Dedifferentiated amniotic fluid mesenchymal stem cell (primary cell): ENCODE data around the gene ADH5.
"Not testable (repeated sequence)": the region's sequence is repeated elsewhere in the genome, so short reads cannot be mapped to it uniquely, and the experiment has no call there.

ENCODE experiments used
- DNase-seq: peaks from one replicate; pipeline ENCODE4 v3.0.0-alpha.2; 2016; ENCODE audit errors: extremely low spot score

The ADH5 gene

DNA sequence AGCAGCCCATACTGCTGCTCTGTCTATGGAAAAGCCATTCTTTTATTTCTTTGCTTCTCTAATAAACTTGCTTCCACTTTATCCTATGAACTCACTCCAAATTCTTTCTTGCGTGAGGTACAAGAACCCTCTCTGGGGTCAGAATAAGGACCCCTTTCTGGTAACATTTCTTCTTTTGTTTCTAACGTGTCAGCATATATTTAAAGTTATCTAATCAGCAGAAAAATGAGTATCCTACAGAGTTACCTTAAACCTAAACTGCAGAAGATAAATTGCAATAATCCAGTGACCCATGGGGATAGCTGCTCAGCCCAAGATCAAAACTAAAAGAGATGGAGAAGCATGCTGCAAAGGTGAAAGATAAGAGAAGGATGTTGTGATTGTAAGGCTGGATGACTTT lies 4.0 kb downstream of the ADH5 start:
- no peak for DNase-seq

DNA sequence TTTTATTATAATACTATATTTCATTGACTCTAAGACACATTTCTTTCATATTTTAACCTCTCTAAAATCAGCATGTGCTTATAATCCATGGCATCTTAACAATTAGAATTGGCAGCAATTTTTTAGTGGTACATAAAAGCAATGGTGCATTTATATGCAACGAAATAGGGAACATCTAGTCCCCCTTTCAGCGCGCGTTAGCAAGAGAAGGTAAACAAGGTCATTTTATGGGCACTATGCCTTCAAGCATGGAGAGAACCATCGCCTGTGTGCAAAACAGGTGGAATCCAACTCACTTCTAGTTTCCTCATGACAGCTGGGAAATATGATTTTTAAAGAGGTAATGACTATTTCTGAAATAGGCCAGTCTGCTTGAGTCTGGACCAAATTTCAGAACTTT lies 6.4 kb downstream of the ADH5 start:
- DNase-seq = no peak

DNA sequence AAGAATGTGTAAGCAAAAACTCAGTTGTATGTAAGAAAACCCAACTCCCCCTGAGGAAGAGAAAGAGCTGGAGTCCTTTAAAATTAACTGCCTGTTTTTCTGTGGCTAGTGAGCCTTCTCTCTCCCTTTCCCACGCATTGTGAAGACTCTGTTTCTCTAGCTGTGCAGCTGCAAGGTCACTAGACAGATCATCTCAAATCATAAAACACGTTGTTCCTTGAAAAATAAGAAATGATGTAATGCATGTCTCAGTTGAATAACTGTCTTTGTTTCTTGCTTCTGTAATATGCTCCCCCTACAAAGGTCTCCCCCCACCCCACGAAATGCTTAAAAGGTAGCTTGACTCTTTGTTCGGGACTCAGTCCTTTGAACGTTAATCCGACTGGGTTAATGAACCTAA lies 7.7 kb downstream of the ADH5 start:
- DNase-seq = not testable (repeated sequence)

DNA sequence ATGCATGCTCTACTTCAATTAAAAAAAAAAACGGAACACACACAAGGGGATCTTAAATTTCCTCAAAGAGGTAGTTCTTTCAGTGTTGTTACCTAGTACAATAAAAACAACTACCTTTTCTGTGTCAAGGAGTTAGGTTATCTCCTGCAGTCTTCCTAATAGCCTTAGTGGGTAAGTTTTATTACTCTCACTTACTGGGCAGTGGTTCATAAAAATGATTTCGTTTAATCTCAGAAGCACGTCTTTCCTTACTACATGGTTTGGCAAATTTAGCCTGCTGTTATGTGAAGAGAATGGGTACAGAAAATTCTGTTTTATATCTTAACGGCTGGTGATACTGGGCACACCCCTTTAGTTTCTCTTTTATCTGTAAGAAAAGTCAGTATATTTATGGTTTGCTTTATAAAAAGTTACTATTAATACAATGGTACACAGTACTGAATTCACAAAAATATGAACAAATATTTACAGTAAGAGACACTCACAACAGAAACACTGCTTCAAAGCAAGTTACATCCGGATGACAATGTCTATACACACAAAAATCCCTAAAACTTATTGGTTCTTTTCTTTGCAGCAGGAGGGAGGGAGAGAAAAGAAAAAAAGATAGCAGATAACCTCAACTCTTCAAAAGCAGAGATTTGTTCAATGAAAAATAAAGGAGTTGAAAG lies 8.8 kb downstream of the ADH5 start:
- no peak for DNase-seq

DNA sequence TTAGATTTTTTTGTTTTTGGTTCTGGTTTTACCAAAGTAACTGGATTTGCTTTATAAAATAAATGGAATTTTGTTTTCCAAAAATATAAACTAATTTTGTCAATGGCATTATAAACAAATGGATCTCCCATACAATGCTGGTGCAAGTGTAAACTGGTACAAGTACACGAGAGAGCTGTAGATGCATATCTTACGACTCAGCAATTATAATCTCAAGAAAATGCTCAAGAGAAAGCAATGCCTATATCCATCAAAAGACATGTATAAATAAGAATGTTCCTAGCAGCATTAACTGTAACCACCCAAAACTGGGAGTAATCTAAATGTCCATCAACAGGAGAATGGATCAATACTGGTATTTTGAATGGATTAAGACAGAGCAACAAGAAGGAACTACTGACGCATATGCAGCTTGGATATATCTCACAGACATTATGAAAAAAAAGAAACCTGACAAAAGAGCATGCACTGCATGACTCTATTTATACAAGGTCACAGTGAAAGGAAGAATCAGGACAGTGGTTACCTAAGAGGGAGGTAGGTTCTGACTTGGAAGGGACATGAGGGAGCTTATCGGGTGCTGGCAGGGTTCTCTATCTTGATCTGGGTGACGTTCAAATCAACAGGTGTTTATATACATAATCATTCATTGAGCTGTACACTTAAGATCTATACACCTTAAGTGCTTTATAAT lies 9.5 kb downstream of the ADH5 start:
- DNase-seq = no peak

DNA sequence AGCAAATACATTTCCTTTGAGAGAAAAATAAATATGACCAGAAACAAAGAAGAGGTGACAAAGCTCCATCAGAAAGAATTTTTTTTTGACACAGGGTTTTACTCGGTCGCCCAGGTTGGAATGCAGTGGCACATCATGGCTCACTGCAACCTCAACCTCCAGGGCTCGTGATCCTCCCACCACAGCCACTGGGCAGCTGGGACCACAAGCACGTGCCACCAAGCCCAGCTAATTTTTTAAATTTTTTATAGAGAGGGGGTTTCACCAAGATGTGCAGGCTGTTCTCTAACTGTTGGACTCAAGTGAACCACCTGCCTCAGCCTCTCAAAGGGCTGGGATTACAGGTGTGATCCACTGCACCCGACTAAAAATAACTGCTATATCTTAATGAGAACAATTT lies 10.3 kb downstream of the ADH5 start:
- no peak for DNase-seq

DNA sequence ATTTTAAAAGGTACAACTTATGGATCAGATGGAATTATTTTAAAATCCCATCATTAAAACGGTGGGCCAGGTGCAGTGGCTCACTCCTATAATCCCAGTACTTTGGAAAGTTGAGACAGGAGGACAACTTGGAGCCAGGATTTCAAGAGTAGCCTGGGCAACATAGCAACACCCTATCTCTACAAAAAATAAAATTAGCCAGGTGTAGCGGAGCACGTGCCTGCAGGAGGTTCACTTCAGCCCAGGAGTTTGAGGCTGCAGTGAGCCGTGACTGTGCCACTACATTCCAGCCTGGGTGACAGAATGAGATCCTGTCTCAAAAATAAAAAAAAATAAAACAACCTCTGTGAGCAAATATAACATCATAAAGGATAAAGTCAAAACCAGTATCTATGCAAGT lies 11.4 kb downstream of the ADH5 start:
- no peak for DNase-seq

DNA sequence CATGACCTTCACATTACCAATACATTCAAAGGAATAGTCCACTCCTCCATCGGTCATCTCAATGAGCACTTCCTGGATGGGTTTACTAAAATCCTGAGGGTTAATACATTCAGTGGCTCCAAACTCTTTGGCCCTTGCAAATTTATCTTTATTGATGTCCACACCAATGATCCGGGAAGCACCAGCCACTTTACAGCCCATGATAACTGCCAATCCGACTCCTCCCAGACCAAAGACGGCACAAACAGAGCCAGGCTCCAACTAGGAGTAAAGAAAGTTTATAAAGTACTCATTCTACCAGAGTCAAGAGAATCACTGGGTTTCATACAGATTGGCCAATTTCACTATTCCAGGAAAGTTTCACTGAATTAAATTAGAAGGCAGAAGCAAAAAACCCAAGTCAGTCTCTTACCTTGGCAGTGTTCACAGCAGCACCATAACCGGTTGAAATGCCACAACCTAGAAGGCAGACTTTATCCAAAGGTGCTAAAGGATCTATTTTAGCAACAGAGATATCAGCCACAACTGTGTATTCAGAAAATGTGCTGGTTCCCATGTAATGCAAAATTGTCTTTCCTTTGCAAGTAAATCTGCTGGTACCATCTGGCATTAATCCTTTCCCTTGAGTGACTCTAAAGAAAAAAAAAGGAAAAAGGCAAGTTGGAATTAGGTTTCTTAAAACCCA lies 12.2 kb downstream of the ADH5 start:
- DNase-seq = no peak

DNA sequence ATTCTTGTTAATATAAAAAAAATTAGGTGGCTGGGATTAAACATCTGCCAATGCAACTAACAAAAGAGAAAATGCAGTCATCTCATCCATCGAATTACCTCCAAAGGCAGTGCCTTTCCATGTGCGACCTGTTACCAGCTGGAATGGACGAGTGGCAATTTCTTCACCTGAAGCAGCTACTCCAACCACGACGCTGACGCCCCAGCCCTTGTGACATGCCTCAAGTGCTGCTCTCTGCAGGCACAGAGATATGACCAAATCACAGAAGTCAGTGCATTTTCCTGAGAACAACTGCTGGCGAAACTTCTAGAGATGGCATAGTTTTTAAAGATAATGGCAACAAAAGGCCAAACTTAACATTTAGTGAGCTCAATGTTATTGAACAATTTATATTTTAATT lies 13.8 kb downstream of the ADH5 start:
- no peak for DNase-seq

DNA sequence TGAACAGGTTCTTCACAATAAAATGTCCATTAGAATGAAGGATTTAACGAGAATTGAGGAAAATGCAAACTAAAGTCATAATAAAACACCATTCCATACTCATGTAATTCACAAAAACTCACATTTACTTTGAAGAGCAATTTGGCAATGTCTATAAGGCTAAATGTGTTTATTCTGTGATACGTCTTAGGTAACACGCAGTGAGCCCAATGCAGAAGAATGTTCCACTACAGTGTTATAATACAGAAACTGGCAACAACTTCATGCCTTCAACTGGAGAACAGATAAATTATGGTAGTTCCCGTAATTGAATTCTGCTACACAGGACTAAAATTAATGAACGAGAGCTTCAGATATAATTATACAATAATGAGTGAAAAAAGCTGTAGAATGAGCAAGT lies 17.4 kb downstream of the ADH5 start:
- no peak for DNase-seq

DNA sequence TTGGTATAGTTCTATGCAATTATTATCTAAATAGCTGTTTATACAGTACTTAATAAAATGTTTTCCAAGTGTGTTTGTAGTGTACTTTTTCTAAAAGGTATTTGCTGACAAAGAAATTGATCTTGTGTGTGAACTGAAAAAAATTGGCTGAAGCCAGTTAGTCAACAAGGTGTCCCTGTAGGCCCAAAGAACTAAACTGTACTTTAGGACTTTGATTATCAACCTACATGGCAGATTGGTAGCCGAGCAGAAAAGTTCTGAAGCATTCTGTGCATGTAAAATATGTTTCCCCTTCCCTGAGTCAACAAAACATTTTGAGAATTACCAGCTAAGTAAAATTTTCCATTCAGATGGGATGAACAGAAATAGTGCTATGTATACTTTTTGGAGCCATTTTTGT lies 21.0 kb downstream of the ADH5 start:
- no peak for DNase-seq

DNA sequence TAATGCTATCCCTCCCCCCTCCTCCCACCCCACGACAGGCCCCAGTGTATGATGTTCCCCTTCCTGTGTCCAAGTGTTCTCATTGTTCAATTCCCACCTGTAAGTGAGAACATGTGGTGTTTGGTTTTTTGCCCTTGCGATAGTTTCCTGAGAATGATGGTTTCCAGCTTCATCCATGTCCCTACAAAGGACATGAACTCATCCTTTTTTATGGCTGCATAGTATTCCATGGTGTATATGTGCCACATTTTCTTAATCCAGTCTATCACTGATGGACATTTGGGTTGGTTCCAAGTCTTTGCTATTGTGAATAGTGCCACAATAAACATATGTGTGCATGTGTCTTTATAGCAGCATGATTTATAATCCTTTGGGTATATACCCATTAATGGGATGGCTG lies 23.1 kb downstream of the ADH5 start:
- not testable (repeated sequence) for DNase-seq

DNA sequence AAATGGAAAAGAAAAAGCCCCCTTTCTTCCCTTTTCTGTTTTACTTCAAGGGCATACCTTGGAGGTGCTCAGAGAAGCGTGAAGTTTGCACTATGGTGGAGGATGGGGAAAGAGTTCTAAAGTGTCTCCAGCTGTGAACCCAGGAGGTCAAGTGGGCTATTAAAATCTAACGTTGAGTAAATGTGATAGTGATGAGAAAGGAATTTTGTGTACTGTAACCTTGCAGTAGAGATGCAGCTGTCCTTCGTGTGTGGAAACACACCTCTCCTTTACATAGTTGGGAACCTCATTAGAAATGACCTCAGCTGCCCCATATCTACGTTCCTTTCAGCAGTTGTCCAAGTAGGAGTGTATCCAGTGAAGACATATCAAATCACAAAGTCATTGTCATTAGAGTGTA lies 26.5 kb downstream of the ADH5 start:
- DNase-seq = no peak

DNA sequence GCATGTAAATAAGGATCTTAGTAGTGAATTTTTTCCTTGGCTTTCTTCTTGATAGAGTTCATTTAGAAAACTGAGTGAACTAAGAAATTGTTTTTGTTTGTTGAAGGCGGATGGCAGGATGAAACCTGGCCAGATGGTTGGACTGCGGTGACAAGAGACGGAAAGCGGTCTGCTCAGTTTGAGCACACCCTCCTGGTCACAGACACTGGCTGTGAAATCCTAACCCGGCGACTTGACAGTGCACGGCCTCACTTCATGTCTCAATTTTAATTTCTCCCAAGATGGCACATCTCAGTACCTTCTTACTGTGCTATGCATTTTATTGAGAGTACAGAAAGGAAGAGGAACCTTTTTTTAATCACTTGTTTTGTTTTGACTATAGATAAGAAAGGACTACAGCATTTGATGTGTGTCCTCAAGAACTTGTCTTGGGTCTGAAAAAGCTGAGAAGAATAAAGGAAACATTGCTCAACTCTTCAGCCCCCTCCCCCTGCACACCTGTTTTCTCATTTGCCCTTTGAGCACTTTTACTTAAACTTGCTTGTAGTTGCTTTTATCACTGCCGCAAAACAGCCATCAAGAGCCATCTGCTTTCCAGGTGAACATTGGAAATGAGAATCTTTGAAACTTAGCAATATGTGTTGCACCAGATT lies 27.4 kb downstream of the ADH5 start:
- no peak for DNase-seq

DNA sequence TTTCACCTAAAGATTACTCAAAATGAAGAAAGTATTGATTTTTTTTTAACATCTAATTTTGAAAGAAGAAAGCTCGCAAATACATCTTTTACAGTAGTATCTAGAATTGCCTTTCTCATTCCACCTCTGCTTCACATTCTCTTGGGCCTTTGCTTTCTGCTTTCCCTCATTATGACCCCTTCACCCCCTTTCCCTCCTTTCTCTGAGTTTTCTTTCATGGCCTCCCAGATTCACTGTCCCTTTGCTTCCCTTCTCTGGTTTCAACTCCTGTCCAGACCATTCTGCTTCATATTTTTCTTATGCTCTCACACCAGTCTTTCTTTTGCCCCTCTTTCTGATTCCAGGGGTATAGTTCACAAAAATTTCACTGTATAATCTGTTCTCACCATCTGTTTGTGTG lies 29.0 kb downstream of the ADH5 start:
- DNase-seq = no peak

DNA sequence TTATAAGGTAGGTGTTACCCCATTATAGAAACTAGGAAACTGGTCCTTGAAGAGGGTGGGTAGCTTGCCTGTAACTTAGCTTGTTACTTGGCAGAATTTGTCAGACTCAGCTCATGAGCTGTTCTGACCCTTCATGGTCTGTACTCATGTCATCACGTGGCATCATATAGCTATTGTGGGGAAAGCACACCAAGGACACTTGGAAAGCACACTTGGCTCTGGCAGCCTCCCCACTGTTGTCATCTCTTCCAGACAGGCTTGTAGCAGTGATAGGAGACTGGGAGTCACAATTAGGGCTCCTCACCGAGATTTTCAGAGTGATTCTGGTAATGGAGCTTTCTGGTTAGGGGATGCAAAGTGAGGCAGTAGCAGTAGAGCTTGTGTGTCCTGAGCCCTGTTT lies 30.4 kb downstream of the ADH5 start:
- DNase-seq = no peak

DNA sequence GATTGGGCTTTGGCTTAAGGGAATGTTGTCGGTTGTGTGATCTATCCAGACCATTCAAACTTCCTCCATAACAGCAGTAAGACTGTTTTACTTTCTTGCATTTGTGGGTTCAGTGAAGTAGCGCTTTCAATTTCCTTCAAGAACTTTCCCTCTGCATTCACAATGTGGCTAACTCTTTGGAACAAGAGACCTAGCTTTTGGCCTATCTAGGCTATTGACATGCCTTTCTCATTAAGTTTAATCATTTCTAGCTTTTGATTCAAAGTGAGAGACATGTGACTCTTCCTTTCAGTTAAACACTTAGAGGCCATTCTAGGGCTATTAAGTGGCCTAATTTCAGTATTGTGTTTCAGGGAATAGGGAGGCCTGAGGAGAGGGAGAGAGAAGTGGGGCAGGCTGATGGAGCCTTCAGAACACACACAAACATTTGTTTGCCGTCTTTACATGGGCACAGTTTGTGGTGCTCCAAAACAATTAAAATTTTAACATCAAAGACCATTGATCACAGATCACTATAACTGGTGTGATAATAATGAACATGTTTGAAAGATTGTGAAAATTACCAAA lies 34.1 kb downstream of the ADH5 start:
- no peak for DNase-seq

DNA sequence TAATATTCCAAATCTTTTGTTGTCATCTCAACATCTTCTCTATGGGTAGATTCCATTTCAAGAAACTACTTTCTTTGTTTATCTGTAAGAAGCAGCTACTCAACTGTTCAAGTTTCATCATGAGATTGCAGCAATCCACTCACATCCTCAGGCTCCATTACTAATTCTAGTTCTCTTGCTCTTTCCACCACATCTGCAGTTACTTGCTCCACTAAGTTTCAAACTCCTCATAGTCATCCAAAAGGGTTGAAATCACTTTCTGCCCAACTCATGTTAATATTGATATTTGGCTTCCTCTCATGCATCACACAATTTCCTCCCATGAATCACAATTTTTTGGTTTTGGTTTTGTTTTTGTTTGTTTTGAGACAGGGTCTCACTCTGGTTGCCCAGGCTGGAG lies 35.7 kb downstream of the ADH5 start:
- DNase-seq = no peak

DNA sequence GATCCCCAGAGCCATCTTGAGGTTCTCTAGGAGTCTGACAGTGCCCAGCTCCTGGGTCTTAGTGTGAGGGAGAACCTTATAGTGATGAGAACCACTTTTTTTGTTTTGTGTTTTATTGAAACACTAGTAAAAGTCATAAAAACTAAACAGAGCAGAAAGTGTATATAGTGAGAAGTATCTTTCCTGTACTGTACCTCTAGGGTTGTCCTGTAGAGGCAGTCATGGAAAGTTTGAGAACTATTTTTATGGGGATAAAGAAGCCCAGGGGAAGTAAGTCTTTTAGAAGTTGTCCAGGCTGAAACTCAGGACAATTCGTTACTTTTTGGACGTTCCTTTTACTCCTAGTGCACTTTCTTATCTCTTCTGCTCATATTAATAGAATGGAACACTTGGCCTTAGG lies 40.9 kb downstream of the ADH5 start:
- no peak for DNase-seq

DNA sequence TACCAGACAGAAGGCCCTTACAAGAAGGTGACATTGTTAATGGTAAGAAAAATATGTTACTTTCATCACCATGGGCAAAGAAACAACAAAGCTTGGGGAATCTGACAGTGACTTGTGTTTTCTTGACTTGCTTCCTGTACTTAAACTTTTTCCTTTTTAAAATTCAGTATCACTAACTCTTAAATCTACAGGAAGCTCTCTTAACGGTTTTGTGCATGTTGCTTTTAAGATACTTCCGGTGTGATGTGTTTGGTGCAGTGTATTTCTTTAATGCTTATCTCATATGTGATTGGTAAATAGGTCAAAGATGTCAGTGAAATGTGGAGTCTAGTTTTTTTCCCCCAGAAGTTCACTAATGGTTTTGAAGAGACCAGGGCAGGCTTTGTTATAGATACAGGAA lies 45.2 kb downstream of the ADH5 start:
- DNase-seq = no peak

DNA sequence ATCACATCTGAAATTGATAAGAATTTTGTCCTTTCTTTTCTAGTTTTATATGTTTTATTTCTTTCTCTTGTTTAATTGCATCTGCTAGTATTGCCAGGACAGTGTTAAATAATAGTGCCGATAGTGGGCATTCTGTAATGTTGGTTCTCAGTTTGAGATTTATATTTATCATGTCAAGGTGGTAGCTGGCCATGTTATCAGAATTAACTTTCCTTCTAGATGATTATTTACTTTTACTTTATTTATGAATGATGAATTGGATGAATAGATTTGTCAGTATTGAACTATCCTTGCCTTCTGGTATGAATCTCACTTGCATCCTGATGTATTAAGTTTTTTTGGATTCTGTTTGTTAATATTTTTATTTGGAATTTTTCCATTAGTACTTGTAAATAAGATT lies 50.4 kb downstream of the ADH5 start:
- DNase-seq = no peak

DNA sequence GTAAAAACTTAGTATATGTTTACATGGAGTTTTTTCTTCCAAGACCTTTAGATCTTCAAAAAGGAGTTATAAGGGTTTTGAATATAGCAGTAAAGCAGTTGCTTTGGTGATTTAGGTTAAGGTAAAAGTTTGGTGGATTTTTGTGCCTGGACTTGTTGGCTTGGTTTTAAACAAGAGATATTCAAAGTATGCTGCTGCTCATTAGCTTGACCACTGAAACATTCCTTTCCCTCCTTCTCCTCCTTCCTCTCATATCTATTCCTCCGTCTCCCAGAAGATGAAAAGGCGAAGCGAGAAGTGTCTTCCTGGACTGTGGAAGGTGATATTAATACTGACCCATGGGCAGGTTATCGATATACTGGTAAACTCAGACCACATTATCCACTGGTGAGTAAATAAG lies 54.6 kb downstream of the ADH5 start:
- DNase-seq = no peak

DNA sequence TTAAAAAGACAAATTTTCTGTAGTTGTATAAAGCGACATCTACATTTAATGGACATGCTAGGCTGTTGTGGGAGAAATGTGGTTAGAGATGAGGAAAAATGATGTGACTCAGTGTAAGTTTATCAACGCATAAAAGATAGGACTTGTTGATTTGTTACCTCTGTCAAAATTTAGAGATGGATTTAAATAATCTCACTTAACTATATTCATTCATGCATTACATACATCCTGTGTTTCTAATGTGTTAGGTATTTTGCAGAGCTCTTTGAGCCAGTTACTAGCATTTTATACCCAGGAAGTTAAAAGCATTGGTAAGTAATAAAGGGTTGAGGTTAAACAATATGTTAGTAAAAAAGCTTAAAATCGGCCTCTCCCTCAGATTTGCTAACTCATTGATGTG lies 58.7 kb downstream of the ADH5 start:
- no peak for DNase-seq
